ENCODE results near the gene CTLA4. TPM values are rescaled to one million over a fixed set of nuclear protein-coding genes. Genes with fewer than 3 reads are reported as not detected.

Gene CTLA4
- total and polyA plus RNA-seq, 2 experiments from 2014 or later = not detected

- TF ChIP-seq, protein P1, sequence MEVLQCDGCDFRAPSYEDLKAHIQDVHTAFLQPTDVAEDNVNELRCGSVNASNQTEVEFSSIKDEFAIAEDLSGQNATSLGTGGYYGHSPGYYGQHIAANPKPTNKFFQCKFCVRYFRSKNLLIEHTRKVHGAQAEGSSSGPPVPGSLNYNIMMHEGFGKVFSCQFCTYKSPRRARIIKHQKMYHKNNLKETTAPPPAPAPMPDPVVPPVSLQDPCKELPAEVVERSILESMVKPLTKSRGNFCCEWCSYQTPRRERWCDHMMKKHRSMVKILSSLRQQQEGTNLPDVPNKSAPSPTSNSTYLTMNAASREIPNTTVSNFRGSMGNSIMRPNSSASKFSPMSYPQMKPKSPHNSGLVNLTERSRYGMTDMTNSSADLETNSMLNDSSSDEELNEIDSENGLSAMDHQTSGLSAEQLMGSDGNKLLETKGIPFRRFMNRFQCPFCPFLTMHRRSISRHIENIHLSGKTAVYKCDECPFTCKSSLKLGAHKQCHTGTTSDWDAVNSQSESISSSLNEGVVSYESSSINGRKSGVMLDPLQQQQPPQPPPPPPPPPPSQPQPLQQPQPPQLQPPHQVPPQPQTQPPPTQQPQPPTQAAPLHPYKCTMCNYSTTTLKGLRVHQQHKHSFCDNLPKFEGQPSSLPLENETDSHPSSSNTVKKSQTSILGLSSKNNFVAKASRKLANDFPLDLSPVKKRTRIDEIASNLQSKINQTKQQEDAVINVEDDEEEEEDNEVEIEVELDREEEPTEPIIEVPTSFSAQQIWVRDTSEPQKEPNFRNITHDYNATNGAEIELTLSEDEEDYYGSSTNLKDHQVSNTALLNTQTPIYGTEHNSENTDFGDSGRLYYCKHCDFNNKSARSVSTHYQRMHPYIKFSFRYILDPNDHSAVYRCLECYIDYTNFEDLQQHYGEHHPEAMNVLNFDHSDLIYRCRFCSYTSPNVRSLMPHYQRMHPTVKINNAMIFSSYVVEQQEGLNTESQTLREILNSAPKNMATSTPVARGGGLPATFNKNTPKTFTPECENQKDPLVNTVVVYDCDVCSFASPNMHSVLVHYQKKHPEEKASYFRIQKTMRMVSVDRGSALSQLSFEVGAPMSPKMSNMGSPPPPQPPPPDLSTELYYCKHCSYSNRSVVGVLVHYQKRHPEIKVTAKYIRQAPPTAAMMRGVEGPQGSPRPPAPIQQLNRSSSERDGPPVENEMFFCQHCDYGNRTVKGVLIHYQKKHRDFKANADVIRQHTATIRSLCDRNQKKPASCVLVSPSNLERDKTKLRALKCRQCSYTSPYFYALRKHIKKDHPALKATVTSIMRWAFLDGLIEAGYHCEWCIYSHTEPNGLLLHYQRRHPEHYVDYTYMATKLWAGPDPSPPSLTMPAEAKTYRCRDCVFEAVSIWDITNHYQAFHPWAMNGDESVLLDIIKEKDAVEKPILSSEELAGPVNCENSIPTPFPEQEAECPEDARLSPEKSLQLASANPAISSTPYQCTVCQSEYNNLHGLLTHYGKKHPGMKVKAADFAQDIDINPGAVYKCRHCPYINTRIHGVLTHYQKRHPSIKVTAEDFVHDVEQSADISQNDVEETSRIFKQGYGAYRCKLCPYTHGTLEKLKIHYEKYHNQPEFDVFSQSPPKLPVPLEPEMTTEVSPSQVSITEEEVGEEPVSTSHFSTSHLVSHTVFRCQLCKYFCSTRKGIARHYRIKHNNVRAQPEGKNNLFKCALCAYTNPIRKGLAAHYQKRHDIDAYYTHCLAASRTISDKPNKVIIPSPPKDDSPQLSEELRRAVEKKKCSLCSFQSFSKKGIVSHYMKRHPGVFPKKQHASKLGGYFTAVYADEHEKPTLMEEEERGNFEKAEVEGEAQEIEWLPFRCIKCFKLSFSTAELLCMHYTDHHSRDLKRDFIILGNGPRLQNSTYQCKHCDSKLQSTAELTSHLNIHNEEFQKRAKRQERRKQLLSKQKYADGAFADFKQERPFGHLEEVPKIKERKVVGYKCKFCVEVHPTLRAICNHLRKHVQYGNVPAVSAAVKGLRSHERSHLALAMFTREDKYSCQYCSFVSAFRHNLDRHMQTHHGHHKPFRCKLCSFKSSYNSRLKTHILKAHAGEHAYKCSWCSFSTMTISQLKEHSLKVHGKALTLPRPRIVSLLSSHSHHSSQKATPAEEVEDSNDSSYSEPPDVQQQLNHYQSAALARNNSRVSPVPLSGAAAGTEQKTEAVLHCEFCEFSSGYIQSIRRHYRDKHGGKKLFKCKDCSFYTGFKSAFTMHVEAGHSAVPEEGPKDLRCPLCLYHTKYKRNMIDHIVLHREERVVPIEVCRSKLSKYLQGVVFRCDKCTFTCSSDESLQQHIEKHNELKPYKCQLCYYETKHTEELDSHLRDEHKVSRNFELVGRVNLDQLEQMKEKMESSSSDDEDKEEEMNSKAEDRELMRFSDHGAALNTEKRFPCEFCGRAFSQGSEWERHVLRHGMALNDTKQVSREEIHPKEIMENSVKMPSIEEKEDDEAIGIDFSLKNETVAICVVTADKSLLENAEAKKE (CRISPR knock-in tag; IDR thresholded peaks at IDR 0.05) = no peak
- no peak for TF ChIP-seq EZH2phosphoT487 (IDR thresholded peaks at IDR 0.05; ENCODE audit: unreplicated experiment)
- TF ChIP-seq JUNB (IDR thresholded peaks at IDR 0.05; ENCODE audit: unreplicated experiment) = no peak
- TF ChIP-seq ZNF114 (CRISPR knock-in tag; IDR thresholded peaks at IDR 0.05) = no peak
Measured at GRCh38 chr2:203819434-203820133, 48.0 kb upstream of the CTLA4 start (continued).

- no peak overlapping the region for H3K4me3 ChIP-seq
- no peaks in the 10 kb centered on the region for H3K4me1 ChIP-seq (ENCODE audit: insufficient read depth)
- H2AFZ ChIP-seq = no peak overlapping the region
- H3K27me3 Mint-ChIP-seq (ENCODE audit: insufficient read depth, low read depth, poor library complexity) = no peaks in the 10 kb centered on the region
- no peaks in the 10 kb centered on the region for H3F3A ChIP-seq (replicated peaks; ENCODE audit: low read depth)
- no peaks in the 10 kb centered on the region for H3K79me2 ChIP-seq (replicated peaks; ENCODE audit: insufficient read depth)
- no peaks in the 10 kb centered on the region for H3K9me2 ChIP-seq (ENCODE audit: insufficient read depth)
- no peaks in the 10 kb centered on the region for H3K4me1 Mint-ChIP-seq
- no peak overlapping the region for H3K4me3 Mint-ChIP-seq
- no peaks in the 10 kb centered on the region for H4K20me1 ChIP-seq (replicated peaks; ENCODE audit: insufficient read depth)
- DNase-seq (ENCODE audit: low spot score) (no peak), ATAC-seq (no peak)
- H3K9me3 Mint-ChIP-seq = no peaks in the 10 kb centered on the region
- H3K36me3 Mint-ChIP-seq (ENCODE audit: low read depth) = no peaks in the 10 kb centered on the region
- H3K27me3 ChIP-seq (ENCODE audit: insufficient read depth) = no peaks in the 10 kb centered on the region
- H3K36me3 ChIP-seq (ENCODE audit: insufficient read depth) = no peaks in the 10 kb centered on the region
- no peak overlapping the region for H3K27ac Mint-ChIP-seq
- H3K27ac ChIP-seq (ENCODE audit: low read depth) = no peak overlapping the region
- H3K4me2 ChIP-seq = no peak overlapping the region
- TF ChIP-seq STAT1 (IDR thresholded peaks at IDR 0.05; ENCODE audit: unreplicated experiment) (no peak), JUNB (IDR thresholded peaks at IDR 0.05; ENCODE audit: unreplicated experiment) (no peak), NANOG (IDR thresholded peaks at IDR 0.05; ENCODE audit: borderline replicate concordance) (no peak), POLR2AphosphoS5 (IDR thresholded peaks at IDR 0.05; ENCODE audit: low read depth) (no peak), CTCF (conservative IDR thresholded peaks at IDR 0.05; ENCODE audit: low read depth in 2 of 2) (no peak), ZNF114 (CRISPR knock-in tag; IDR thresholded peaks at IDR 0.05) (no peak), EZH2 (IDR thresholded peaks at IDR 0.05; ENCODE audit: low read depth, unreplicated experiment) (no peak), EZH2phosphoT487 (IDR thresholded peaks at IDR 0.05; ENCODE audit: unreplicated experiment) (no peak), ZNF331 (CRISPR knock-in tag; IDR thresholded peaks at IDR 0.05; ENCODE audit: low read depth) (no peak)
- TF ChIP-seq, protein P2, sequence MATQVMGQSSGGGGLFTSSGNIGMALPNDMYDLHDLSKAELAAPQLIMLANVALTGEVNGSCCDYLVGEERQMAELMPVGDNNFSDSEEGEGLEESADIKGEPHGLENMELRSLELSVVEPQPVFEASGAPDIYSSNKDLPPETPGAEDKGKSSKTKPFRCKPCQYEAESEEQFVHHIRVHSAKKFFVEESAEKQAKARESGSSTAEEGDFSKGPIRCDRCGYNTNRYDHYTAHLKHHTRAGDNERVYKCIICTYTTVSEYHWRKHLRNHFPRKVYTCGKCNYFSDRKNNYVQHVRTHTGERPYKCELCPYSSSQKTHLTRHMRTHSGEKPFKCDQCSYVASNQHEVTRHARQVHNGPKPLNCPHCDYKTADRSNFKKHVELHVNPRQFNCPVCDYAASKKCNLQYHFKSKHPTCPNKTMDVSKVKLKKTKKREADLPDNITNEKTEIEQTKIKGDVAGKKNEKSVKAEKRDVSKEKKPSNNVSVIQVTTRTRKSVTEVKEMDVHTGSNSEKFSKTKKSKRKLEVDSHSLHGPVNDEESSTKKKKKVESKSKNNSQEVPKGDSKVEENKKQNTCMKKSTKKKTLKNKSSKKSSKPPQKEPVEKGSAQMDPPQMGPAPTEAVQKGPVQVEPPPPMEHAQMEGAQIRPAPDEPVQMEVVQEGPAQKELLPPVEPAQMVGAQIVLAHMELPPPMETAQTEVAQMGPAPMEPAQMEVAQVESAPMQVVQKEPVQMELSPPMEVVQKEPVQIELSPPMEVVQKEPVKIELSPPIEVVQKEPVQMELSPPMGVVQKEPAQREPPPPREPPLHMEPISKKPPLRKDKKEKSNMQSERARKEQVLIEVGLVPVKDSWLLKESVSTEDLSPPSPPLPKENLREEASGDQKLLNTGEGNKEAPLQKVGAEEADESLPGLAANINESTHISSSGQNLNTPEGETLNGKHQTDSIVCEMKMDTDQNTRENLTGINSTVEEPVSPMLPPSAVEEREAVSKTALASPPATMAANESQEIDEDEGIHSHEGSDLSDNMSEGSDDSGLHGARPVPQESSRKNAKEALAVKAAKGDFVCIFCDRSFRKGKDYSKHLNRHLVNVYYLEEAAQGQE (IDR thresholded peaks at IDR 0.05; ENCODE audit: unreplicated experiment) = no peak
- TF ChIP-seq, protein P3, sequence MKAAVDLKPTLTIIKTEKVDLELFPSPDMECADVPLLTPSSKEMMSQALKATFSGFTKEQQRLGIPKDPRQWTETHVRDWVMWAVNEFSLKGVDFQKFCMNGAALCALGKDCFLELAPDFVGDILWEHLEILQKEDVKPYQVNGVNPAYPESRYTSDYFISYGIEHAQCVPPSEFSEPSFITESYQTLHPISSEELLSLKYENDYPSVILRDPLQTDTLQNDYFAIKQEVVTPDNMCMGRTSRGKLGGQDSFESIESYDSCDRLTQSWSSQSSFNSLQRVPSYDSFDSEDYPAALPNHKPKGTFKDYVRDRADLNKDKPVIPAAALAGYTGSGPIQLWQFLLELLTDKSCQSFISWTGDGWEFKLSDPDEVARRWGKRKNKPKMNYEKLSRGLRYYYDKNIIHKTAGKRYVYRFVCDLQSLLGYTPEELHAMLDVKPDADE (IDR thresholded peaks at IDR 0.05) = no peak
Measured at GRCh38 chr2:203820969-203821368, 46.6 kb upstream of the CTLA4 start.
